DMS53 treated with DMSO at 0.1 percent for 48 hours (cell line): ENCODE measurements around the gene ZDHHC20.
A peak's percentile ranks its signal among the peaks of the same experiment; 100 is the strongest.
"Not testable (repeated sequence)": the region's sequence is repeated elsewhere in the genome, so short reads cannot be mapped to it uniquely, and the experiment has no call there.

Source experiments
- DNase-seq: peaks from one replicate; lab custom pipeline; 2025; ENCODE audit not compliant: unreplicated experiment; lab: John Stamatoyannopoulos, UW

The ZDHHC20 gene

DNA sequence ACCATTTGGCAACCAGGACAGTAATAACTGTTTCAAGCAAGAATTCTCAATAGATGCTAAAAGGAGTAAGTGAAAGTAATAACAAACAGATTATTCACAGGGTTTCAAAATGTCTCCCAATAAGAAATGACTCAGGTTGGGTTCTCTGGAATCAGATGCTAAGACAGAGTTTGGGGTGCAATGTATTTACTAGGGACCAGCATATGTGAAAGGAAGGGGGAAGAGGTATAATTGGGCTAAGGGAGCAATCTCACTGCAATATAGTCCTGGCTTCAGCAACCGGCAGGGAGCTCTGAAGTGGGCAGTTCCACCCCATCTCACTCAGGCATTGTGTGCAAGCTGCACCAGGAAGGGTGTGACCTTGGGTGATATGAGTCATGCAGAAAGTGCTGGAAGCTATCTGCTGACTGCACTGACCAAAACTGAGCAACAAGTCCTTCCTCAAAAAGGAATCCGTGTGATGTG is 23.4 kb downstream of the ZDHHC20 start:
- DNase-seq, result peak; percentile 73

GRCh38 chr13:21435231-21435630 is 23.9 kb downstream of the ZDHHC20 start:
- no peak for DNase-seq

GRCh38 chr13:21434588-21434987 is 24.5 kb downstream of the ZDHHC20 start:
- no peak for DNase-seq

- no peak for DNase-seq
Observed at GRCh38 chr13:21429211-21429610, 29.9 kb downstream of the ZDHHC20 start.

GRCh38 chr13:21427741-21428140 is 31.4 kb downstream of the ZDHHC20 start:
- no peak for DNase-seq

DNA sequence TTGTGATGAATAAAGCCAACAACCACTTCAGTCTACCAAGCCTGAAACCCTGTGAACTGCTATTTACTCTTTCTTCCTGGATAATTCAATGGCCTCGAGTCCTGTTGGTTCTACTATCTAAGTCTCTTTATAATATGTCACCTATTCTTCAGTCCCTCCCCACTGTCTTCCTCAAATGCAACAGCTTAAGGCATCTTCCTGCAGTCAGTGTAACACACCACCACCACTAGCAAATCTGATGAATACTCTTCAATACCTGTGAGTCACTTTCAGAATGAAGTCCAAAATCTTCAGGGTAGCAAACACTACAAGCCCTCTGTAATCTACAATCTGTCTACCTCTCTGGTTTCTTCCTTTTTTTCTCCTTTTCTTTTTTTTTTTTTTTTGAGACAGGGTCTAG is 32.9 kb downstream of the ZDHHC20 start:
- no peak for DNase-seq

DNA sequence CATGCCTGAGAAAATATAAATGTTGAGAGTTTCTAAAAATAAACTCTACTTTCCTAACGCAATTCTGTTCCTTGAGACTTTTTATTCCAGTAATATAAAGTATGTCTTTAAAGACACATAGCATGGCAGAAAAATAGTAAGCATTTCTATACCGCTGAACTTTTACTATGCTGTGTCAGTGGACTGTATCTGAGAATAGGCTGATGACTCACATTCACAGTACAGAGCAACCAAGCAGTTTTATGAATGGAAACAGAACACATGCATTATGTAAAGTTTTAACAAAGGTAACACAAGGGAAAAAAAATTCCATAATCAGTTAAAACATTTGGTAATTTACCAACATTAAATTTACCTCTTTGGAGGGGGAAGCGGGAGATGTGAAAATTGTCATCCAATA is 38.4 kb downstream of the ZDHHC20 start:
- DNase-seq, result no peak

GRCh38 chr13:21413013-21413412 is 46.1 kb downstream of the ZDHHC20 start:
- DNase-seq, result no peak

DNA sequence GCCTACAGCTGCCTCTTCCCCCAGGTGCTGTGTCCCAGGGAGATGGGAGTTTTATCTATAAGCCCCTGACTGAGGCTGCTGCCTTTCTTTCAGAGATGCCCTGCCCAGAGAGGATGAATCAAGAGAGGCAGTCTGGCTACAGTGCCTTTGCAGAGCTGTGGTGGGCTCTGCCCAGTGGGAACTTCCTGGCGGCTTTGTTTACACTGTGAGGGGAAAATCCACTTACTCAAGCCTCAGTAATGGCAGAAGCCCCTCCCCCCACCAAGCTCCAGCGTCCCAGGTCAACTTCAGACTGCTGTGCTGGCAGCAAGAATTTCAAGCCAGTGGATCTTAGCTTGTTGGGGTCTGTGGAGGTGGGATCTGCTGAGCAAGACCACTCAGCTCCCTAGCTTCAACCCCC is 48.6 kb downstream of the ZDHHC20 start:
- not testable (repeated sequence) for DNase-seq

DNA sequence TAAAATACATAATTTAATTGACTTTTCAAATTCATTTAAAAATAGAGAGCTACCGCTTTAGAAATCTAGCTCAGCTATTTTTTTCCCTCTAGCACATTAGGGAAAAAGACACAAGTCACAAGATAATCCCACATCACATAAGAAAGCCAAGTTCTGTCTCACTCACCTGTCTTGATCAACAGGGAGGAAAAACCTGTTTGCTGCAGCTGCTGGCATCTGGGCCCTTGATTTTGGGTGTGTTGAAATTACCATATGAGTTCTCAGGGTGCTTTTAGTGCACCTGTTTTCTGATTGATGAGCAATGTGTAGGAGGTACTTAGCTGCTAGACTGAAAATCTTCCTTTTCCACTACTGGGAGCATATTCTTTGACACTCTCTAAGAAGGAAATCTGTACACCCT is 53.8 kb downstream of the ZDHHC20 start:
- no peak for DNase-seq

GRCh38 chr13:21402586-21403307 is 56.4 kb downstream of the ZDHHC20 start:
- peak; percentile 74 for DNase-seq

DNA sequence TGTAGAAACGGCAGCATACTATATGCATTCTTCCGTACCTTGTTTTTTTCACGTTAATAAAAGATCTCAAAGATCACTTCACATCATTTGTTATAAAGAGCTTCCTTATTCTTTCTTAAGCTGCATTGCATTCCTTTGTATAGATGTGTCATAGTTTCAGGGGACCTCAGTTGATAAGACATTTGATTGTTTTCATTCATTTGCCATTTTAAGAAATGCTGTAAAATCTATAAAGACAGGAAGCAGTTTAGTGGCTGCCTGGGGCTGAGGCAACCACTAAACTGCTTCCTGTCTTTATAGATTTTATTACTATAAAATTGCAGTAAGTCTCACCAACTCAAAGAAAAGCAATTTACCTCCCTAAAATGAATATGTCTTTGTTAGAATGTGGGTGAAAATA is 59.4 kb downstream of the ZDHHC20 start:
- no peak for DNase-seq

GRCh38 chr13:21395953-21396352 is 63.1 kb downstream of the ZDHHC20 start:
- DNase-seq, result no peak

DNA sequence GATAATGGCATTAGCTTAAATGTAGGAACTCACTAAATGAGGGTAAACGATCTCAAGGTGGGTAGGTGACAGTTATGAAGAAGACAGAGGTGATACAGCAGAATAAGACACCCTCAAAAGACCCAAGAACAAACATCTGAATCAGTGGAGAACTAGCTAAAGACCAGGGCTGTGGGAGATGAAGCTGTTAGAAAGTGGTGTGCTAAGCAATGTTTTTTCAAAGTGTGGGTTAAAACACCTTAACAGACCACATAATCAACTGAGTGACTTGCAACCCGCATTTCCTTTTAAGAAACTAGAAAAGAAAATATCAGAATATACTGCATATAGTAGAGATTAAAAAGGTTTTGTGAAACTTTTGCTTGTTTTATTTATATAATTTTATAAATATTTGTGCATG is 70.0 kb downstream of the ZDHHC20 start:
- DNase-seq, result no peak

DNA sequence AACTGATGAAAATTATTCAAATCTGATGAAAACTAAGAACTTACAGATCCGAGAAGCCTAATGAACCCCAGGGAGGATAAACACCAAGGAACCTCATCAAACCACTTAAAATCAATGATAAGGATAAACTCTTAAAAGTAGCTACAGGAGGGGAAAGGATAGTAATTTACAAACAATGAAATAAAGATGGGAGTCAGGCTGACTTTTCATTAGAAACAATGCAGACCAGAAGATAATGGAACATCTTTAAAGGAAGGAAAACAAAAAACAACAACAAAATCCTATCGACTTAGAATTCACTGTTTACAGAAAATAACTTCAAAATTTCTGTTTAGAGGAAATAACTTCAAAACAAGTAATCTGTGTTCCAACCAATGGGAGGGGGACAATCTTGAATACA is 73.4 kb downstream of the ZDHHC20 start:
- no peak for DNase-seq

- no peak for DNase-seq
Observed at GRCh38 chr13:21383090-21383489, 76.0 kb downstream of the ZDHHC20 start.

DNA sequence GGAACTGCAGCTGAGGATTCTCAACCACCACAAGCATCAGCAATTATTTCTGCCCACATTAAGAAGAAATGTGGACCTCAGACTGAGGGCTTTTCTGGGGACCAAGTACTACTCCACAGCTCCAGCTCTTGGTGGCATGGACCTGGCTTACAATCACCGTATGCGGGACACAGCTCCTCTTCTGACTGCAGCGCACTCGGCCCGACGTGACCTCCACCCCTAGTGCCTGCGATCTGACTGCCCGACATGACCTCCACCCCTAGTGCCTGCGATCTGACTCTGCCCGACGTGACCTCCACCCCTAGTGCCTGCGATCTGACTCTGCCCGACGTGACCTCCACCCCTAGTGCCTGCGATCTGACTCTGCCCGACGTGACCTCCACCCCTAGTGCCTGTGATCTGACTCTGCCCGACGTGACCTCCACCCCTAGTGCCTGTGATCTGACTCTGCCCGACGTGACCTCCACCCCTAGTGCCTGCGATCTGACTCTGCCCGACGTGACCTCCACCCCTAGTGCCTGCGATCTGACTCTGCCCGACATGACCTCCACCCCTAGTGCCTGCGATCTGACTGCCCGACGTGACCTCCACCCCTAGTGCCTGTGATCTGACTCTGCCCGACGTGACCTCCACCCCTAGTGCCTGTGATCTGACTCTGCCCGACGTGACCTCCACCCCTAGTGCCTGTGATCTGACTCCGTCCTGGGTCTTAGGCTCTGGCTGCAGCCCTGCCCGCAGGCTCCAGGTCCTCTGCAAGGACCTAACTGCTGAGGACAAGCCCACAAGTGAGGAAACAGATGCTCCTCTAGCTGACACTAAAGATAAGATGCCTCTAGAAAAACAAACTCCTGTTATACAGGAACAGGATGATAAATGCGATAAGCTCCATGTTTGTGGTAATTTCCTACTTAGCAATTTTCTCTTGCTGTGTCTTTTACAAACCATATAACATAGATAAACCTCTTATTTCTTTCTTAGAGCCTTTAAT is 81.8 kb downstream of the ZDHHC20 start:
- not testable (repeated sequence) for DNase-seq

- DNase-seq, result no peak
Observed at GRCh38 chr13:21372530-21372929, 86.6 kb downstream of the ZDHHC20 start.

- no peak for DNase-seq
Observed at GRCh38 chr13:21371011-21371410, 88.1 kb downstream of the ZDHHC20 start.

DNA sequence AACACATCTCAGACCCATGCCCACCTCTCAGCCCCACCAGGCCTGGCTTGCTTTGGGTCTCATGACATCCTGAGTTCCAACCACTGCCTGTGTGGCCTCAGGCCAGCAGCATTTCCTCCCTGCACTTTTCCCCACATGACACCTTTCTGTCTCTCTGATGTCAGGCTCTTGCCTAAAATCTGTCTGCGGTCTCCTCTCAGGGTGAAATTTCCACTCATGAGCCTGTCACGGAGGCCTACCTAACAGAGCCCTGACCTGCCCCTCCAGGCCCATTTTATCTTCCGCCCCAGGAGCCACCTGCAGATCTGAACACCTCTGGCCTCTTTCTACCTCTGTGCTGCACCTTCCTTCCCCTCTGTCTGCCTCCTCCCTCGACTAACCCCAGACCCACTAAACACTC is 93.5 kb downstream of the ZDHHC20 start:
- DNase-seq, result no peak

- DNase-seq, result no peak
Observed at GRCh38 chr13:21364916-21365315, 94.2 kb downstream of the ZDHHC20 start.

DNA sequence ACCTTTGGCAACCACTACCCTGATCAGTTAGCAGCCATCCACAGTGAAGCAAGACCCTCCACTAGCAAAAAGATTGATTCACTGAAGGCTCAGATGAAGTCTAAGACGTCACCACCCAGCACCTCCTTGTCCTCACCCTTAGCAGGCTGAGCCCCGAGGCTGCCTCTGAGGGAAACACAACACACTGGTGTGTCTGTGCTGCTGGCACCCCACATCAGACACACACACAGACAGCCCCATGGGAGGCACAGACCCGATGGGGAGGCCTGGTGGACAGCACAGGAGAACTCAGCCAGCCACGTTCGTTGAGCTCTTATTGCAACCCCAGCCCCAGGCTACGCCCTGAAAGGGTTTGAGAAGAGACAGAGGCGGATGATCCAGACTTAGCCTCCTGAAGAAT is 94.7 kb downstream of the ZDHHC20 start:
- no peak for DNase-seq
